SK-N-SH treated with all-trans-retinoic acid at 6 μM for 48 hours (cell line): ENCODE measurements around the gene APAF1.

ENCODE experiments used
- ATAC-seq: fragments of 200-7000 bp; cut with Tn5 transposase; 3 replicates; pipeline ENCODE4 v1.9.1; 2020; ENCODE audit warnings: mild to moderate bottlenecking, moderate library complexity
- BACH2 ChIP-seq: fragments of 250-450 bp; sonication (Bioruptor Pico); IDR thresholded peaks from 2 replicates; pipeline ENCODE4 v1.9.0; 2021; ENCODE audit warnings: mild to moderate bottlenecking, borderline replicate concordance
- ESRRG ChIP-seq: fragments of 250-450 bp; sonication (Bioruptor Pico); IDR thresholded peaks from 2 replicates; pipeline ENCODE4 v1.6.1; 2021; ENCODE audit warnings: mild to moderate bottlenecking
- GLIS3 ChIP-seq: fragments of 250-450 bp; sonication (Bioruptor Pico); IDR thresholded peaks from 2 replicates; pipeline ENCODE4 v1.5.0; 2020; ENCODE audit warnings: mild to moderate bottlenecking, moderate library complexity
- ISL1 ChIP-seq: fragments of 250-450 bp; sonication (Bioruptor Pico); IDR thresholded peaks from 2 replicates; pipeline ENCODE4 v2.1.2; 2022; ENCODE audit warnings: mild to moderate bottlenecking, moderate library complexity
- OSR1 ChIP-seq: fragments of 250-450 bp; sonication (Bioruptor Pico); IDR thresholded peaks from 2 replicates; pipeline ENCODE4 v1.8.0; 2022; ENCODE audit warnings: moderate library complexity, mild to moderate bottlenecking, inconsistent platforms
- PATZ1 ChIP-seq: fragments of 250-450 bp; sonication (Bioruptor Pico); IDR thresholded peaks from 2 replicates; pipeline ENCODE4 v1.8.0; 2020; ENCODE audit warnings: mild to moderate bottlenecking, moderate library complexity, borderline replicate concordance
- RARB ChIP-seq: fragments of 250-450 bp; sonication (Bioruptor Pico); IDR thresholded peaks from 2 replicates; pipeline ENCODE4 v1.8.0; 2021; ENCODE audit warnings: mild to moderate bottlenecking, moderate library complexity
- SNAI2 ChIP-seq: fragments of 250-450 bp; sonication (Bioruptor Pico); IDR thresholded peaks from 2 replicates; pipeline ENCODE4 v1.5.0; 2020; ENCODE audit warnings: mild to moderate bottlenecking, moderate library complexity
- TCF4 ChIP-seq: fragments of 250-450 bp; sonication (Bioruptor Pico); IDR thresholded peaks from 2 replicates; pipeline ENCODE4 v1.8.0; 2021; ENCODE audit warnings: mild to moderate bottlenecking, moderate library complexity, borderline replicate concordance
- TOX ChIP-seq: fragments of 250-450 bp; sonication (Bioruptor Pico); IDR thresholded peaks from 2 replicates; pipeline ENCODE4 v1.8.0; 2021; ENCODE audit warnings: mild to moderate bottlenecking, moderate library complexity, borderline replicate concordance
- ZC3H10 ChIP-seq: fragments of 250-450 bp; sonication (Bioruptor Pico); IDR thresholded peaks from 2 replicates; pipeline ENCODE4 v1.5.1; 2021; ENCODE audit warnings: mild to moderate bottlenecking, moderate library complexity
- ZFP3 ChIP-seq: fragments of 250-450 bp; sonication (Bioruptor Pico); IDR thresholded peaks from 2 replicates; pipeline ENCODE4 v1.5.0; 2020; ENCODE audit warnings: mild to moderate bottlenecking, moderate library complexity
- ZFP30 ChIP-seq: fragments of 450-650 bp; formaldehyde crosslinking; IDR thresholded peaks from 2 replicates; pipeline ENCODE4 v1.5.0; 2022; ENCODE audit warnings: mild to moderate bottlenecking, moderate library complexity
- ZNF565 ChIP-seq: fragments of 450-650 bp; formaldehyde crosslinking; conservative IDR thresholded peaks from 2 replicates; pipeline ENCODE4 v1.5.0; 2020; ENCODE audit warnings: low read depth, mild to moderate bottlenecking, moderate library complexity
- ZNF8 ChIP-seq: fragments of 450-650 bp; formaldehyde crosslinking; IDR thresholded peaks from 2 replicates; pipeline ENCODE4 v1.5.0; 2020; ENCODE audit warnings: mild to moderate bottlenecking, moderate library complexity
- TF ChIP-seq, protein P1 (sequence below): fragments of 250-450 bp; sonication (Bioruptor Pico); IDR thresholded peaks from 2 replicates; pipeline ENCODE4 v1.8.0; 2021; ENCODE audit warnings: low read depth, mild to moderate bottlenecking, moderate library complexity, borderline replicate concordance
- TF ChIP-seq, protein P2 (sequence below): fragments of 250-450 bp; sonication (Bioruptor Pico); IDR thresholded peaks from 2 replicates; pipeline ENCODE4 v1.5.1; 2020; ENCODE audit warnings: low read depth, mild to moderate bottlenecking, moderate library complexity
- TF ChIP-seq, protein P3 (sequence below): fragments of 250-450 bp; sonication (Bioruptor Pico); IDR thresholded peaks from 2 replicates; pipeline ENCODE4 v1.5.1; 2021; ENCODE audit warnings: mild to moderate bottlenecking, moderate library complexity

The APAF1 gene

DNA sequence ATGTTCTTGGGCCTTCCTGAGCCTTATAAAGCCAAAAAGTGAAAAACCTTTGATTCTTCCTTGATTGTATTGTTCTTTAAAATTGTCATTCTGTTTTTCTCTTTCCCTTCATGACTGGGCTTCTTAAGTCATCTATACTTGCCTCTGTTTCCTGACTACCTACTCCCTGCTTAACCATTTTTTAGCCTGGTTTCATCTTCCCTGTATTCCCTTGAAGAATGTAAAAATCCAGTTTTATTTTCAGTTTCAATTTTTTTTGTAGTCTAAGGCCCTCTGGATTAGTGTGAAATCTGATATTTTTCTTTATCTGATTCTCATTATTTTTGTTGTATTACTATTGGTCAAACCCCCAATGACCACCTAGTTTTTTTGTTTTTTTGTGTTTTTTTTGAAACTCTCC is 46.3 kb downstream of the APAF1 start:
- ATAC-seq = no peak
- TF ChIP-seq ZNF8 (CRISPR knock-in tag) (no peak), GLIS3 (CRISPR knock-in tag) (no peak)
- TF ChIP-seq, protein P1, sequence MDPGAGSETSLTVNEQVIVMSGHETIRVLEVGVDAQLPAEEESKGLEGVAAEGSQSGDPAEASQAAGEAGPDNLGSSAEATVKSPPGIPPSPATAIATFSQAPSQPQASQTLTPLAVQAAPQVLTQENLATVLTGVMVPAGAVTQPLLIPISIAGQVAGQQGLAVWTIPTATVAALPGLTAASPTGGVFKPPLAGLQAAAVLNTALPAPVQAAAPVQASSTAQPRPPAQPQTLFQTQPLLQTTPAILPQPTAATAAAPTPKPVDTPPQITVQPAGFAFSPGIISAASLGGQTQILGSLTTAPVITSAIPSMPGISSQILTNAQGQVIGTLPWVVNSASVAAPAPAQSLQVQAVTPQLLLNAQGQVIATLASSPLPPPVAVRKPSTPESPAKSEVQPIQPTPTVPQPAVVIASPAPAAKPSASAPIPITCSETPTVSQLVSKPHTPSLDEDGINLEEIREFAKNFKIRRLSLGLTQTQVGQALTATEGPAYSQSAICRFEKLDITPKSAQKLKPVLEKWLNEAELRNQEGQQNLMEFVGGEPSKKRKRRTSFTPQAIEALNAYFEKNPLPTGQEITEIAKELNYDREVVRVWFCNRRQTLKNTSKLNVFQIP (CRISPR knock-in tag) = no peak

GRCh38 chr12:98696036-98696646 is 51.1 kb downstream of the APAF1 start:
- no peak for ATAC-seq
- no peak for TF ChIP-seq SNAI2
- no peak for TF ChIP-seq PATZ1
- no peak for TF ChIP-seq ZNF565 (CRISPR knock-in tag)
- no peak for TF ChIP-seq TOX (CRISPR knock-in tag)
- TF ChIP-seq TCF4 (CRISPR knock-in tag) = no peak
- no peak for TF ChIP-seq ESRRG (CRISPR knock-in tag)
- TF ChIP-seq, protein P2, sequence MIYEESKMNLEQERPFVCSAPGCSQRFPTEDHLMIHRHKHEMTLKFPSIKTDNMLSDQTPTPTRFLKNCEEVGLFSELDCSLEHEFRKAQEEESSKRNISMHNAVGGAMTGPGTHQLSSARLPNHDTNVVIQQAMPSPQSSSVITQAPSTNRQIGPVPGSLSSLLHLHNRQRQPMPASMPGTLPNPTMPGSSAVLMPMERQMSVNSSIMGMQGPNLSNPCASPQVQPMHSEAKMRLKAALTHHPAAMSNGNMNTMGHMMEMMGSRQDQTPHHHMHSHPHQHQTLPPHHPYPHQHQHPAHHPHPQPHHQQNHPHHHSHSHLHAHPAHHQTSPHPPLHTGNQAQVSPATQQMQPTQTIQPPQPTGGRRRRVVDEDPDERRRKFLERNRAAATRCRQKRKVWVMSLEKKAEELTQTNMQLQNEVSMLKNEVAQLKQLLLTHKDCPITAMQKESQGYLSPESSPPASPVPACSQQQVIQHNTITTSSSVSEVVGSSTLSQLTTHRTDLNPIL (CRISPR knock-in tag) = no peak
- TF ChIP-seq OSR1 = no peak

GRCh38 chr12:98697209-98697608 is 52.1 kb downstream of the APAF1 start:
- ATAC-seq = no peak
- TF ChIP-seq ZC3H10 (no peak), TCF4 (CRISPR knock-in tag) (no peak), SNAI2 (no peak), ISL1 (no peak), BACH2 (CRISPR knock-in tag) (no peak), PATZ1 (no peak), ZNF565 (CRISPR knock-in tag) (no peak), ZFP3 (CRISPR knock-in tag) (no peak), GLIS3 (CRISPR knock-in tag) (no peak), ZFP30 (CRISPR knock-in tag) (no peak), TOX (CRISPR knock-in tag) (no peak), RARB (CRISPR knock-in tag) (no peak), ESRRG (CRISPR knock-in tag) (no peak)
- TF ChIP-seq, protein P3, sequence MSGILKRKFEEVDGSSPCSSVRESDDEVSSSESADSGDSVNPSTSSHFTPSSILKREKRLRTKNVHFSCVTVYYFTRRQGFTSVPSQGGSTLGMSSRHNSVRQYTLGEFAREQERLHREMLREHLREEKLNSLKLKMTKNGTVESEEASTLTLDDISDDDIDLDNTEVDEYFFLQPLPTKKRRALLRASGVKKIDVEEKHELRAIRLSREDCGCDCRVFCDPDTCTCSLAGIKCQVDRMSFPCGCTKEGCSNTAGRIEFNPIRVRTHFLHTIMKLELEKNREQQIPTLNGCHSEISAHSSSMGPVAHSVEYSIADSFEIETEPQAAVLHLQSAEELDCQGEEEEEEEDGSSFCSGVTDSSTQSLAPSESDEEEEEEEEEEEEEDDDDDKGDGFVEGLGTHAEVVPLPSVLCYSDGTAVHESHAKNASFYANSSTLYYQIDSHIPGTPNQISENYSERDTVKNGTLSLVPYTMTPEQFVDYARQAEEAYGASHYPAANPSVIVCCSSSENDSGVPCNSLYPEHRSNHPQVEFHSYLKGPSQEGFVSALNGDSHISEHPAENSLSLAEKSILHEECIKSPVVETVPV (CRISPR knock-in tag) = no peak
- TF ChIP-seq, protein P2 (CRISPR knock-in tag) = no peak
